Panc1 (cell line): ENCODE measurements around the gene RNF149. TPM values are rescaled to one million over a fixed set of nuclear protein-coding genes. Genes with fewer than 3 reads are reported as not detected.
A peak's percentile ranks its signal among the peaks of the same experiment; 100 is the strongest.

ENCODE experiments used
- ATAC-seq: fragments of 200-7000 bp; cut with Tn5 transposase; 2 replicates; pipeline ENCODE4 v1.9.1; 2020; ENCODE audit warnings: mild to moderate bottlenecking, moderate library complexity
- BruUV-seq: library from RNA; stranded (reverse); fragments of 400-500 nt; replicated peaks from 2 replicates; lab custom pipeline; 2021; lab: Mats Ljungman, UMichigan
- CTCF ChIA-PET: fragments of 300-600 bp; sonication (Branson Sonifier 250); formaldehyde crosslinking; loops from one replicate; lab custom pipeline; 2022; ENCODE audit warnings: antibody characterized with exemption; lab: Charles Lee
- POLR2A ChIA-PET: fragments of 300-600 bp; sonication (Branson Sonifier 250); formaldehyde crosslinking; loops from one replicate; lab custom pipeline; 2022; ENCODE audit warnings: antibody characterized with exemption; lab: Charles Lee
- DNase-seq: peaks from one replicate; pipeline ENCODE4 v3.0.0-alpha.2; 2010; ENCODE audit warnings: low read depth, low spot score
- H3K27ac ChIP-seq: 2 replicates; pipeline ENCODE4 v1.5.1; 2011; ENCODE audit warnings: mild to moderate bottlenecking, low read length, inconsistent platforms
- H3K27me3 ChIP-seq: fragments of 200-500 bp; sonication (Bioruptor generic); 2 replicates; pipeline ENCODE4 v1.6.0; 2014; ENCODE audit warnings: low read length, inconsistent platforms; ENCODE audit not compliant: control insufficient read depth, insufficient read depth
- H3K36me3 ChIP-seq: fragments of 200-500 bp; sonication (Bioruptor generic); 2 replicates; pipeline ENCODE4 v1.5.1; 2014; ENCODE audit warnings: inconsistent platforms, mild to moderate bottlenecking, low read length, moderate library complexity; ENCODE audit not compliant: control insufficient read depth, insufficient read depth
- H3K4me1 ChIP-seq: 2 replicates; pipeline ENCODE4 v1.5.1; 2011; ENCODE audit warnings: inconsistent platforms, mild to moderate bottlenecking, low read length, moderate library complexity; ENCODE audit not compliant: control insufficient read depth, insufficient read depth
- H3K4me3 ChIP-seq, 2 experiments: 2 replicates each; pipeline ENCODE4 v1.5.1; 2011 to 2012; ENCODE audit warnings: low read depth in 2 of 2, low read length in 2 of 2, mild to moderate bottlenecking in 2 of 2, inconsistent platforms in 1 of 2, moderate library complexity in 1 of 2
- H3K9me3 ChIP-seq: fragments of 200-500 bp; sonication (Bioruptor generic); 2 replicates; pipeline ENCODE4 v1.5.1; 2014; ENCODE audit warnings: low read depth, mild to moderate bottlenecking, inconsistent platforms, low read length, moderate library complexity; ENCODE audit not compliant: control insufficient read depth, insufficient read depth
- CTCF ChIP-seq: fragments of 450-650 bp; IDR thresholded peaks from 2 replicates; pipeline ENCODE4 v1.5.1; 2017; ENCODE audit warnings: mild to moderate bottlenecking
- POLR2AphosphoS5 ChIP-seq: IDR thresholded peaks from 2 replicates; pipeline ENCODE4 v1.6.1; 2012; ENCODE audit warnings: mild to moderate bottlenecking, low read depth, low read length, moderate library complexity
- REST ChIP-seq, 2 experiments: IDR thresholded peaks; 2 replicates each; pipeline ENCODE4 v1.6.1; 2011 to 2012; ENCODE audit warnings: low read depth in 2 of 2, control low read depth in 1 of 2, low read length in 1 of 2, mild to moderate bottlenecking in 1 of 2, moderate library complexity in 1 of 2; ENCODE audit not compliant: insufficient read depth in 1 of 2
- SIN3A ChIP-seq: IDR thresholded peaks from 2 replicates; pipeline ENCODE4 v1.6.1; 2012; ENCODE audit warnings: low read depth, mild to moderate bottlenecking, low read length, moderate library complexity, borderline replicate concordance; ENCODE audit not compliant: insufficient read depth
- TCF7L2 ChIP-seq: IDR thresholded peaks from 2 replicates; pipeline ENCODE4 v1.6.1; 2011; ENCODE audit warnings: mild to moderate bottlenecking, low read depth, low read length, inconsistent platforms
- in situ Hi-C: cut with HindIII; loops from 2 replicates; pipeline ENCODE4 v1.10.0; 2016; ENCODE audit warnings: low sequenced_read_pairs, low pct_unique_long_range_greater_than_20kb
- intact Hi-C: fragments of 100-400 bp; cut with micrococcal nuclease; formaldehyde crosslinking; loops from one replicate; pipeline ENCODE4 v1.10.0; 2022; ENCODE audit not compliant: unreplicated experiment
- total RNA-seq: library from RNA; stranded (reverse); gene quantifications from one replicate; pipeline ENCODE4 v1.2.1, GENCODE V29; 2021; ENCODE audit not compliant: unreplicated experiment

The RNF149 gene
- total RNA-seq, 1 experiment from 2014 or later: 29.9 TPM

- in situ Hi-C loops: no loop called here
- TF ChIP-seq POLR2AphosphoS5 (no peak), CTCF (no peak), REST (IDR thresholded peaks at IDR 0.05; ENCODE audit: insufficient read depth in 1 of 2, low read depth in 2 of 2, low read length in 1 of 2) (no peak), SIN3A (no peak), TCF7L2 (no peak)
- intact Hi-C loops: no loop called here
- CTCF ChIA-PET: no interaction called here
- Histone ChIP-seq H3K27me3 (no peaks in the 10 kb centered on the region), H3K9me3 (no peaks in the 10 kb centered on the region), H3K27ac (no peak overlapping the region), H3K36me3 (no peaks in the 10 kb centered on the region; the same call in 1 of the 2 replicates), H3K4me1 (peaks cover 14% of the 10 kb centered on the region), H3K4me3 (no peak overlapping the region)
- POLR2A ChIA-PET: no interaction called here
- no peak for ATAC-seq
- DNase-seq: no peak
- BruUV-seq: no TSS peak
Measured at GRCh38 chr2:101310090-101310833, 1.8 kb upstream of the RNF149 start.

- no peaks in the 10 kb centered on the region; the same call in 1 of the 2 replicates for H3K36me3 ChIP-seq
- TF ChIP-seq SIN3A: 0 out of 2 replicates have a peak, but pooled peaks have one; percentile 6
- TF ChIP-seq POLR2AphosphoS5: no peak
- peak overlapping the region; percentile 95 for H3K27ac ChIP-seq
- CTCF ChIA-PET: no interaction called here
- POLR2A ChIA-PET: interaction anchor here (0.6 kb wide), 1 partner anchor 17 kb away, joined by 4 read pairs; no protein-coding TSS in a partner anchor
- in situ Hi-C loops: no loop called here
- ATAC-seq (peak; percentile 43), DNase-seq (no peak)
- H3K9me3 ChIP-seq: no peaks in the 10 kb centered on the region
- BruUV-seq: no TSS peak
- H3K4me1 ChIP-seq: peaks cover 17% of the 10 kb centered on the region
- H3K4me3 ChIP-seq: peak overlapping the region; percentile 86 to 88
- no peaks in the 10 kb centered on the region for H3K27me3 ChIP-seq
- intact Hi-C loops: no loop called here
Measured at GRCh38 chr2:101307950-101308431, 510 bp downstream of the RNF149 start.

GRCh38 chr2:101307503-101307902 is 998 bp downstream of the RNF149 start:
- CTCF ChIA-PET: no interaction called here
- in situ Hi-C loops: no loop called here
- intact Hi-C loops: no loop called here

More at GRCh38 chr2:101307503-101307902, 998 bp downstream of the RNF149 start:
- Histone ChIP-seq H3K36me3 (no peaks in the 10 kb centered on the region; the same call in 1 of the 2 replicates), H3K4me3 (peak overlapping the region; percentile 86 to 88), H3K4me1 (peaks cover 17% of the 10 kb centered on the region), H3K9me3 (no peaks in the 10 kb centered on the region), H3K27ac (peak overlapping the region; percentile 95), H3K27me3 (no peaks in the 10 kb centered on the region)
- DNase-seq: no peak
- BruUV-seq: no TSS peak
- no peak for TF ChIP-seq TCF7L2
- TF ChIP-seq POLR2AphosphoS5: no peak
- TF ChIP-seq SIN3A: no peak
- no peak for TF ChIP-seq CTCF
- TF ChIP-seq REST (IDR thresholded peaks at IDR 0.05; ENCODE audit: insufficient read depth in 1 of 2, low read depth in 2 of 2, low read length in 1 of 2): no peak
- POLR2A ChIA-PET: no interaction called here
- no peak for ATAC-seq
